Activated T-helper 17 cell treated with anti-CD3 and anti-CD28 coated beads, Interleukin-2, amount 50 U/mL, for 72 hours (primary cell): ENCODE results near the gene KRT12. TPM values are rescaled to one million over a fixed set of nuclear protein-coding genes. Genes with fewer than 3 reads are reported as not detected.
"Not testable (repeated sequence)": the region's sequence is repeated elsewhere in the genome, so short reads cannot be mapped to it uniquely, and the experiment has no call there.

Experiments
- ATAC-seq: fragments of 150-1000 bp; cut with Tn5 transposase; replicated peaks from 2 replicates; pipeline ENCODE4 v1.10.0; 2021; ENCODE audit warnings: mild to moderate bottlenecking, moderate library complexity
- H3K27ac Mint-ChIP-seq: one replicate; pipeline ENCODE4 v1.8.0; 2022; ENCODE audit warnings: mixed read lengths
- H3K27me3 Mint-ChIP-seq: one replicate; pipeline ENCODE4 v1.8.0; 2022; ENCODE audit warnings: mixed read lengths
- H3K36me3 Mint-ChIP-seq: one replicate; pipeline ENCODE4 v1.8.0; 2022; ENCODE audit warnings: low read depth, mild to moderate bottlenecking, mixed read lengths
- H3K4me1 Mint-ChIP-seq: one replicate; pipeline ENCODE4 v1.8.0; 2022; ENCODE audit warnings: mixed read lengths
- H3K4me3 Mint-ChIP-seq: one replicate; pipeline ENCODE4 v1.8.0; 2022; ENCODE audit warnings: mild to moderate bottlenecking, mixed read lengths
- H3K9me3 Mint-ChIP-seq: one replicate; pipeline ENCODE4 v1.8.0; 2022; ENCODE audit warnings: mixed read lengths
- total RNA-seq, 2 donors: library from RNA; stranded (reverse); gene quantifications; one replicate each; pipeline ENCODE4 v1.2.3, GENCODE V29; 2022

KRT12 gene
- total RNA-seq, 2 donors from 2014 or later: not detected

GRCh38 chr17:40819528-40820125 lies 47.4 kb downstream of the KRT12 start:
- Mint-ChIP-seq H3K27me3 (peaks cover 6% of the 10 kb centered on the region), H3K4me3 (peak overlapping the region; percentile 99), H3K9me3 (peaks cover 3% of the 10 kb centered on the region), H3K36me3 (peaks cover 33% of the 10 kb centered on the region), H3K4me1 (peaks cover 10% of the 10 kb centered on the region), H3K27ac (peak overlapping the region; percentile 97)
- no peak for ATAC-seq

GRCh38 chr17:40818733-40819527 lies 48.1 kb downstream of the KRT12 start:
- peaks cover 3% of the 10 kb centered on the region for H3K9me3 Mint-ChIP-seq
- peak overlapping the region; percentile 99 for H3K4me3 Mint-ChIP-seq
- peaks cover 10% of the 10 kb centered on the region for H3K4me1 Mint-ChIP-seq
- peaks cover 33% of the 10 kb centered on the region for H3K36me3 Mint-ChIP-seq
- peaks cover 9% of the 10 kb centered on the region for H3K27me3 Mint-ChIP-seq
- peak overlapping the region; percentile 97 for H3K27ac Mint-ChIP-seq
- peak; percentile 87 for ATAC-seq

GRCh38 chr17:40818343-40818732 lies 48.7 kb downstream of the KRT12 start:
- Mint-ChIP-seq H3K4me1 (peaks cover 10% of the 10 kb centered on the region), H3K4me3 (peak overlapping the region; percentile 99), H3K36me3 (peaks cover 33% of the 10 kb centered on the region), H3K27me3 (peaks cover 13% of the 10 kb centered on the region), H3K27ac (peak overlapping the region; percentile 97), H3K9me3 (peaks cover 3% of the 10 kb centered on the region)
- no peak for ATAC-seq

GRCh38 chr17:40817103-40817682 lies 49.8 kb downstream of the KRT12 start:
- H3K27me3 Mint-ChIP-seq: peaks cover 15% of the 10 kb centered on the region
- peaks cover 3% of the 10 kb centered on the region for H3K9me3 Mint-ChIP-seq

GRCh38 chr17:40816569-40816968 lies 50.5 kb downstream of the KRT12 start:
- H3K4me3 Mint-ChIP-seq: peak overlapping the region; percentile 99
- peaks cover 10% of the 10 kb centered on the region for H3K4me1 Mint-ChIP-seq
- peaks cover 3% of the 10 kb centered on the region for H3K9me3 Mint-ChIP-seq
- peaks cover 24% of the 10 kb centered on the region for H3K36me3 Mint-ChIP-seq
- H3K27me3 Mint-ChIP-seq: peaks cover 18% of the 10 kb centered on the region
- H3K27ac Mint-ChIP-seq: no peak overlapping the region
- no peak for ATAC-seq

More at GRCh38 chr17:40817103-40817682, 49.8 kb downstream of the KRT12 start:
- H3K36me3 Mint-ChIP-seq: peaks cover 30% of the 10 kb centered on the region
- peak overlapping the region; percentile 39 for H3K27ac Mint-ChIP-seq
- no peak for ATAC-seq
- H3K4me3 Mint-ChIP-seq: peak overlapping the region; percentile 99
- peaks cover 10% of the 10 kb centered on the region for H3K4me1 Mint-ChIP-seq

- no peak for ATAC-seq
- Mint-ChIP-seq H3K27ac (no peak overlapping the region), H3K9me3 (peaks cover 3% of the 10 kb centered on the region), H3K27me3 (peaks cover 26% of the 10 kb centered on the region), H3K4me3 (no peak overlapping the region), H3K4me1 (peaks cover 10% of the 10 kb centered on the region), H3K36me3 (peaks cover 24% of the 10 kb centered on the region)
Measured at GRCh38 chr17:40815381-40815780, 51.6 kb downstream of the KRT12 start.

GRCh38 chr17:40814657-40815056 lies 52.4 kb downstream of the KRT12 start:
- not testable (repeated sequence) for H3K4me3 Mint-ChIP-seq, H3K27ac Mint-ChIP-seq, H3K9me3 Mint-ChIP-seq, ATAC-seq
- Mint-ChIP-seq H3K4me1 (peaks cover 10% of the 10 kb centered on the region), H3K36me3 (peaks cover 24% of the 10 kb centered on the region), H3K27me3 (peaks cover 33% of the 10 kb centered on the region)

GRCh38 chr17:40813804-40814203 lies 53.2 kb downstream of the KRT12 start:
- Mint-ChIP-seq H3K4me1 (peaks cover 10% of the 10 kb centered on the region), H3K27me3 (peaks cover 38% of the 10 kb centered on the region), H3K27ac (no peak overlapping the region), H3K36me3 (peaks cover 24% of the 10 kb centered on the region), H3K9me3 (peaks cover 3% of the 10 kb centered on the region), H3K4me3 (no peak overlapping the region)
- no peak for ATAC-seq

- Mint-ChIP-seq H3K27ac (no peak overlapping the region), H3K4me1 (peaks cover 10% of the 10 kb centered on the region), H3K27me3 (peaks cover 43% of the 10 kb centered on the region), H3K4me3 (no peak overlapping the region), H3K9me3 (peaks cover 3% of the 10 kb centered on the region), H3K36me3 (peaks cover 14% of the 10 kb centered on the region)
- no peak for ATAC-seq
Measured at GRCh38 chr17:40812639-40813038, 54.4 kb downstream of the KRT12 start.

Other genes with a start within 250 kb of the KRT12 start
- gene SMARCE1, start 219.4 kb downstream of the KRT12 start, total RNA-seq: 10 to 100 TPM; 82.1 to 85.5 TPM
- not detected for gene KRT222, start 202.0 kb downstream of the KRT12 start, total RNA-seq
- gene KRT24, start 163.5 kb downstream of the KRT12 start, total RNA-seq: not detected
- not detected for gene KRT25, start 111.9 kb downstream of the KRT12 start, total RNA-seq
- gene KRT26, start 95.0 kb downstream of the KRT12 start, total RNA-seq: not detected
- not detected for gene KRT27, start 84.7 kb downstream of the KRT12 start, total RNA-seq
- gene KRT28, start 67.3 kb downstream of the KRT12 start, total RNA-seq: not detected
- 10 to 100 TPM; 29.0 to 45.9 TPM for gene KRT10, start 44.6 kb downstream of the KRT12 start, total RNA-seq
- not detected for gene KRT20, start 18.0 kb upstream of the KRT12 start, total RNA-seq
- under 1 TPM in 1 of 2 donors, not detected in 1; 0.50 TPM for gene KRT23, start 70.4 kb upstream of the KRT12 start, total RNA-seq
- gene KRT39, start 99.7 kb upstream of the KRT12 start, total RNA-seq: not detected
- gene KRT40, start 117.1 kb upstream of the KRT12 start, total RNA-seq: not detected
- not detected for gene KRTAP3-3, start 126.9 kb upstream of the KRT12 start, total RNA-seq
- gene KRTAP3-2, start 132.7 kb upstream of the KRT12 start, total RNA-seq: not detected
- not detected for gene KRTAP3-1, start 141.9 kb upstream of the KRT12 start, total RNA-seq
- not detected for gene KRTAP1-5, start 160.0 kb upstream of the KRT12 start, total RNA-seq
- gene KRTAP1-4, start 163.0 kb upstream of the KRT12 start, total RNA-seq: not detected
- gene KRTAP1-3, start 167.7 kb upstream of the KRT12 start, total RNA-seq: not detected
- gene KRTAP1-1, start 174.2 kb upstream of the KRT12 start, total RNA-seq: not detected
- gene KRTAP2-1, start 180.1 kb upstream of the KRT12 start, total RNA-seq: not detected
- not detected for gene KRTAP2-2, start 188.0 kb upstream of the KRT12 start, total RNA-seq
- gene KRTAP2-3, start 192.9 kb upstream of the KRT12 start, total RNA-seq: not detected
- gene KRTAP2-4, start 198.7 kb upstream of the KRT12 start, total RNA-seq: not detected
- gene KRTAP4-7, start 216.9 kb upstream of the KRT12 start, total RNA-seq: not detected
- gene KRTAP4-8, start 230.9 kb upstream of the KRT12 start, total RNA-seq: not detected
- not detected for gene KRTAP4-16, start 235.0 kb upstream of the KRT12 start, total RNA-seq
- gene KRTAP4-9, start 238.2 kb upstream of the KRT12 start, total RNA-seq: not detected